ENCODE data around the gene ERN1. TPM values are rescaled to one million over a fixed set of nuclear protein-coding genes. Genes with fewer than 3 reads are reported as not detected.

Gene ERN1
- total RNA-seq, 4 donors from 2014 or later: 7.8 to 29.2 (median 12.8) TPM

DNA sequence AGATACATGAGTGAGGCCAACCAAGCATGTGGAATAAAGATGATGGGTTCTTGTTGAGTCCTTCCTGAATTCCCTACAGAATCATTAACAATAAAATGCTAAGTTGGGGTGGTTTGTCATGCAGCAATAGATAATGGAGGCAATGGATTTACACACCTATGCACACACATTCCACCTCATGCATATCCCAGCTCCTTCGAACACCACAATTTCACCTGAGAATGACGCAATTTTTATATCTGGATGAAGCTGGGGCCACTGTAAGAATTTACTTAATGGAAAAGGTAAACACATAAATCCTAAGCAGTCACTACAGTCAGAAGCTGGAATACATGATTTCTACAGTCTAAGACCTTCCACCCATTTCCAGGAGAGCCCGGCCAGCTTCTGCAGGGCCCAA lies 59.7 kb downstream of the ERN1 start:
- H3K4me1 ChIP-seq: peaks cover 0 to 8% (median 3%) of the 10 kb centered on the region in 4 donors
- H3K27ac ChIP-seq: no peak overlapping the region
- WGBS, 2 donors (ENCODE audit: low coverage in 1 of 2): 97 to 100% methylated on average over 1 to 3 of the region's 3 CpGs
- no peak for DNase-seq
- in situ Hi-C loops (cut with MboI; ENCODE audit: low pct_ligation_motif_present in 1 of 4, low pct_unique_long_range_greater_than_20kb in 1 of 4, low sequenced_read_pairs in 3 of 4) (loop anchor here in 2 of 4 donors (10.0 to 25.0 kb wide), 2 partner anchors 65 to 217 kb away; partner anchors contain the start of gene ERN1 (in 1 of the 2)), intact Hi-C loops (cut with DNase I; ENCODE audit: low total_unique reads) (no loop called here)
- peaks cover 0 to 49% (median 20%) of the 10 kb centered on the region in 4 donors for H3K36me3 ChIP-seq
- peaks cover 8 to 12% of the 10 kb centered on the region in 2 donors for H3K9me3 ChIP-seq
- H3K27me3 ChIP-seq: no peaks in the 10 kb centered on the region
- TF ChIP-seq POLR2AphosphoS5 (IDR thresholded peaks at IDR 0.05) (no peak), POLR2A (IDR thresholded peaks at IDR 0.05) (no peak), EP300 (IDR thresholded peaks at IDR 0.05; ENCODE audit: low read depth) (no peak)
- TF ChIP-seq, protein P1, sequence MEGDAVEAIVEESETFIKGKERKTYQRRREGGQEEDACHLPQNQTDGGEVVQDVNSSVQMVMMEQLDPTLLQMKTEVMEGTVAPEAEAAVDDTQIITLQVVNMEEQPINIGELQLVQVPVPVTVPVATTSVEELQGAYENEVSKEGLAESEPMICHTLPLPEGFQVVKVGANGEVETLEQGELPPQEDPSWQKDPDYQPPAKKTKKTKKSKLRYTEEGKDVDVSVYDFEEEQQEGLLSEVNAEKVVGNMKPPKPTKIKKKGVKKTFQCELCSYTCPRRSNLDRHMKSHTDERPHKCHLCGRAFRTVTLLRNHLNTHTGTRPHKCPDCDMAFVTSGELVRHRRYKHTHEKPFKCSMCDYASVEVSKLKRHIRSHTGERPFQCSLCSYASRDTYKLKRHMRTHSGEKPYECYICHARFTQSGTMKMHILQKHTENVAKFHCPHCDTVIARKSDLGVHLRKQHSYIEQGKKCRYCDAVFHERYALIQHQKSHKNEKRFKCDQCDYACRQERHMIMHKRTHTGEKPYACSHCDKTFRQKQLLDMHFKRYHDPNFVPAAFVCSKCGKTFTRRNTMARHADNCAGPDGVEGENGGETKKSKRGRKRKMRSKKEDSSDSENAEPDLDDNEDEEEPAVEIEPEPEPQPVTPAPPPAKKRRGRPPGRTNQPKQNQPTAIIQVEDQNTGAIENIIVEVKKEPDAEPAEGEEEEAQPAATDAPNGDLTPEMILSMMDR (IDR thresholded peaks at IDR 0.05): no peak
- H3K4me3 ChIP-seq: no peak overlapping the region

- in situ Hi-C loops (cut with MboI; ENCODE audit: low pct_ligation_motif_present in 1 of 4, low pct_unique_long_range_greater_than_20kb in 1 of 4, low sequenced_read_pairs in 3 of 4) (loop anchor here in 2 of 4 donors (10.0 to 25.0 kb wide), 2 partner anchors 66 to 218 kb away; partner anchors contain the start of gene ERN1 (in 2 of the 2)), intact Hi-C loops (cut with DNase I; ENCODE audit: low total_unique reads) (loop anchor here (10.0 kb wide), 1 partner anchor 66 kb away; the partner anchor contains the start of gene ERN1)
- no peaks in the 10 kb centered on the region for H3K27me3 ChIP-seq
Observed at GRCh38 chr17:64069143-64069542, 60.8 kb downstream of the ERN1 start.

GRCh38 chr17:64067657-64068056 lies 62.3 kb downstream of the ERN1 start:
- H3K4me3 ChIP-seq: no peak overlapping the region
- 76 to 81% methylated on average over 3 of the region's 3 CpGs for WGBS, 2 donors (ENCODE audit: low coverage in 1 of 2)
- no peaks in the 10 kb centered on the region for H3K27me3 ChIP-seq
- peaks cover 0 to 46% (median 20%) of the 10 kb centered on the region in 4 donors for H3K36me3 ChIP-seq
- peaks cover 8 to 12% of the 10 kb centered on the region in 2 donors for H3K9me3 ChIP-seq
- TF ChIP-seq EP300 (IDR thresholded peaks at IDR 0.05; ENCODE audit: low read depth) (no peak), POLR2A (IDR thresholded peaks at IDR 0.05) (no peak)
- TF ChIP-seq, protein P1 (IDR thresholded peaks at IDR 0.05): no peak
- H3K27ac ChIP-seq: no peak overlapping the region
- in situ Hi-C loops (cut with MboI; ENCODE audit: low pct_ligation_motif_present in 1 of 4, low pct_unique_long_range_greater_than_20kb in 1 of 4, low sequenced_read_pairs in 3 of 4): loop anchor here in 2 of 4 donors (10.0 to 25.0 kb wide), 2 partner anchors 67 to 220 kb away; partner anchors contain the start of gene ERN1 (in 2 of the 2)
- H3K4me1 ChIP-seq: peaks cover 0 to 11% (median 6%) of the 10 kb centered on the region in 4 donors
- intact Hi-C loops (cut with DNase I; ENCODE audit: low total_unique reads): loop anchor here (10.0 kb wide), 1 partner anchor 67 kb away; the partner anchor contains the start of gene ERN1
- no peak for DNase-seq

More at GRCh38 chr17:64069143-64069542, 60.8 kb downstream of the ERN1 start:
- H3K4me3 ChIP-seq: no peak overlapping the region
- H3K4me1 ChIP-seq: peaks cover 0 to 1% (median under 1%) of the 10 kb centered on the region in 4 donors
- peaks cover 0 to 47% (median 20%) of the 10 kb centered on the region in 4 donors for H3K36me3 ChIP-seq
- H3K27ac ChIP-seq: no peak overlapping the region
- WGBS, 2 donors (ENCODE audit: low coverage in 1 of 2): 94 to 100% methylated on average over 1 of the region's 1 CpG
- peaks cover 8 to 12% of the 10 kb centered on the region in 2 donors for H3K9me3 ChIP-seq
- DNase-seq: no peak
- TF ChIP-seq POLR2AphosphoS5 (IDR thresholded peaks at IDR 0.05): no peak
- TF ChIP-seq EP300 (IDR thresholded peaks at IDR 0.05; ENCODE audit: low read depth): no peak
- TF ChIP-seq, protein P1 (IDR thresholded peaks at IDR 0.05): no peak
- TF ChIP-seq POLR2A (IDR thresholded peaks at IDR 0.05): no peak

DNA sequence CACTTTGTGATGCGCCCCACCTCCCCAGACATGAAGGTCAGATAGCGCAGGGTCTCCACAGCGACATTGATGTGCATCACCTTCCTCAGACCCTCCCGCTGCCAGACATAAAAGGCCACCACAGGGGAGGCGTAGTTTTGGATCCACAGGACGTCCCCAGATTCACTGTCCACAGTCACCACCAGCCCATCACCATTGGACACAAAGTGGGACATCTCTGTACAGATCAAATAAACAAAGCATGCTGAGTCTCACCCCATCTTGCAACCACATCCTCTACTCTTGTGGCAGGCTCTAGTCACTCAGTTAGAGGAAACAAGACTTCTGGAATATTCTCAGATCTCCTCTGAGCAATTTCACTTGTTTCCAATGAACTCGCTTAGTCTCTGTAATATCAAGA lies 63.2 kb downstream of the ERN1 start:
- H3K4me1 ChIP-seq: peaks cover 0 to 11% (median 6%) of the 10 kb centered on the region in 4 donors
- H3K4me3 ChIP-seq: no peak overlapping the region
- peak overlapping the region in 1 of 4 donors; percentile 16 for H3K27ac ChIP-seq
- TF ChIP-seq EP300 (IDR thresholded peaks at IDR 0.05; ENCODE audit: low read depth): no peak
- TF ChIP-seq, protein P1 (IDR thresholded peaks at IDR 0.05): no peak
- TF ChIP-seq POLR2A (IDR thresholded peaks at IDR 0.05): no peak
- no peak for TF ChIP-seq POLR2AphosphoS5 (IDR thresholded peaks at IDR 0.05)
- H3K36me3 ChIP-seq: peaks cover 0 to 42% (median 19%) of the 10 kb centered on the region in 4 donors
- in situ Hi-C loops (cut with MboI; ENCODE audit: low pct_ligation_motif_present in 1 of 4, low pct_unique_long_range_greater_than_20kb in 1 of 4, low sequenced_read_pairs in 3 of 4): loop anchor here in 2 of 4 donors (10.0 to 25.0 kb wide), 2 partner anchors 68 to 221 kb away; partner anchors contain the start of gene ERN1 (in 2 of the 2)
- no peak for DNase-seq
- H3K9me3 ChIP-seq: peaks cover 8 to 12% of the 10 kb centered on the region in 2 donors
- intact Hi-C loops (cut with DNase I; ENCODE audit: low total_unique reads): loop anchor here (10.0 kb wide), 1 partner anchor 68 kb away; the partner anchor contains the start of gene ERN1
- WGBS, 2 donors (ENCODE audit: low coverage in 1 of 2): 96 to 100% methylated on average over 2 to 7 of the region's 7 CpGs
- no peaks in the 10 kb centered on the region for H3K27me3 ChIP-seq
